COR-L47 (cell line): ENCODE results near the gene ATAT1.

Experiments used
- DNase-seq: peaks from one replicate; lab custom pipeline; 2025; lab: John Stamatoyannopoulos, UW

ATAT1 gene

GRCh38 chr6:30626484-30627366 is at the start of gene ATAT1:
Gene ATAT1, plus strand, starts transcription at chr6:30626874.
- DNase-seq: peak; percentile 82

GRCh38 chr6:30578051-30578450 is 48.6 kb upstream of the ATAT1 start:
- DNase-seq: no peak

- no peak for DNase-seq
Observed at GRCh38 chr6:30583921-30584320, 42.8 kb upstream of the ATAT1 start.

- no peak for DNase-seq
Observed at GRCh38 chr6:30589754-30590358, 36.8 kb upstream of the ATAT1 start.

GRCh38 chr6:30590509-30590908 is 36.2 kb upstream of the ATAT1 start:
- DNase-seq: no peak

GRCh38 chr6:30591008-30591407 is 35.7 kb upstream of the ATAT1 start:
- no peak for DNase-seq

- DNase-seq: no peak
Observed at GRCh38 chr6:30592287-30592686, 34.4 kb upstream of the ATAT1 start.

GRCh38 chr6:30597315-30598144 is 29.1 kb upstream of the ATAT1 start:
- peak; percentile 62 for DNase-seq

- no peak for DNase-seq
Observed at GRCh38 chr6:30598912-30599624, 27.6 kb upstream of the ATAT1 start.

- no peak for DNase-seq
Observed at GRCh38 chr6:30599625-30600324, 26.9 kb upstream of the ATAT1 start.

GRCh38 chr6:30600451-30600961 is 26.2 kb upstream of the ATAT1 start:
- DNase-seq: no peak

GRCh38 chr6:30601436-30601814 is 25.2 kb upstream of the ATAT1 start:
- DNase-seq: no peak

- DNase-seq: no peak
Observed at GRCh38 chr6:30601815-30602641, 24.6 kb upstream of the ATAT1 start.

GRCh38 chr6:30603961-30604360 is 22.7 kb upstream of the ATAT1 start:
- no peak for DNase-seq

- no peak for DNase-seq
Observed at GRCh38 chr6:30610065-30610464, 16.6 kb upstream of the ATAT1 start.

GRCh38 chr6:30611150-30611855 is 15.4 kb upstream of the ATAT1 start:
- DNase-seq: no peak

GRCh38 chr6:30611856-30612194 is 14.8 kb upstream of the ATAT1 start:
- DNase-seq: no peak

- no peak for DNase-seq
Observed at GRCh38 chr6:30612213-30612612, 14.5 kb upstream of the ATAT1 start.

- no peak for DNase-seq
Observed at GRCh38 chr6:30612687-30613248, 13.9 kb upstream of the ATAT1 start.
